DOHH2 (cell line): ENCODE data around the gene EIF4E2.

Experiments used
- H3F3A ChIP-seq: fragments of 200-600 bp; sonication (generic), shearing (Covaris generic); 2 replicates; pipeline ENCODE4 v1.6.0; 2016; ENCODE audit warnings: antibody characterized with exemption, mild to moderate bottlenecking; ENCODE audit not compliant: control insufficient read depth, insufficient read depth
- H3K27ac ChIP-seq: fragments of 200-600 bp; sonication (generic); 2 replicates; pipeline ENCODE4 v1.5.1; 2014; ENCODE audit warnings: low read depth, mild to moderate bottlenecking, low read length, moderate library complexity
- H3K27me3 ChIP-seq: fragments of 200-600 bp; sonication (generic); 2 replicates; pipeline ENCODE4 v1.6.1; 2014; ENCODE audit warnings: mild to moderate bottlenecking, low read length, mixed read lengths; ENCODE audit not compliant: control insufficient read depth
- H3K36me3 ChIP-seq: fragments of 200-600 bp; sonication (generic); 2 replicates; pipeline ENCODE4 v1.6.1; 2014; ENCODE audit warnings: mild to moderate bottlenecking, low read length, moderate library complexity, mixed read lengths; ENCODE audit not compliant: control insufficient read depth
- H3K4me1 ChIP-seq: fragments of 200-600 bp; sonication (generic); 2 replicates; pipeline ENCODE4 v1.6.1; 2014; ENCODE audit warnings: mild to moderate bottlenecking, low read length, mixed read lengths; ENCODE audit not compliant: control insufficient read depth
- H3K4me2 ChIP-seq: fragments of 200-600 bp; sonication (generic); 2 replicates; pipeline ENCODE4 v1.6.0; 2014; ENCODE audit warnings: mild to moderate bottlenecking, low read length, moderate library complexity
- H3K4me3 ChIP-seq: fragments of 200-600 bp; sonication (generic); 2 replicates; pipeline ENCODE4 v1.5.1; 2014; ENCODE audit warnings: mild to moderate bottlenecking, low read length, mixed read lengths
- H3K79me2 ChIP-seq: fragments of 200-600 bp; sonication (generic); 2 replicates; pipeline ENCODE4 v1.6.1; 2014; ENCODE audit warnings: mild to moderate bottlenecking, low read length, mixed read lengths; ENCODE audit not compliant: control insufficient read depth
- H3K9me2 ChIP-seq: fragments of 200-600 bp; sonication (generic); replicated peaks from 2 replicates; pipeline ENCODE4 v1.6.1; 2014; ENCODE audit warnings: mild to moderate bottlenecking, low read length, mixed read lengths; ENCODE audit not compliant: control insufficient read depth
- H3K9me3 ChIP-seq: fragments of 200-600 bp; sonication (generic); 2 replicates; pipeline ENCODE4 v1.6.1; 2014; ENCODE audit warnings: antibody characterized with exemption, low read length, mixed read lengths; ENCODE audit not compliant: control insufficient read depth, insufficient read depth
- H4K20me1 ChIP-seq: fragments of 200-600 bp; sonication (generic); 2 replicates; pipeline ENCODE4 v1.6.0; 2014; ENCODE audit warnings: low read depth, mild to moderate bottlenecking, antibody characterized with exemption, low read length, moderate library complexity; ENCODE audit not compliant: control insufficient read depth, insufficient read depth
- CTCF ChIP-seq: fragments of 200-600 bp; sonication (generic); IDR thresholded peaks from one replicate; pipeline ENCODE4 v1.5.1; 2014; ENCODE audit warnings: antibody characterized with exemption, mild to moderate bottlenecking, low read depth, low read length; ENCODE audit not compliant: poor library complexity, severe bottlenecking
- EZH2phosphoT487 ChIP-seq: fragments of 200-600 bp; sonication (generic); IDR thresholded peaks from 2 replicates; pipeline ENCODE4 v1.6.1; 2017; ENCODE audit warnings: borderline replicate concordance, mild to moderate bottlenecking, antibody characterized with exemption, low read length, moderate library complexity, mixed read lengths

EIF4E2 gene

GRCh38 chr2:232588680-232589585, 38.4 kb downstream of the EIF4E2 start:
- Histone ChIP-seq H3F3A (no peaks in the 10 kb centered on the region), H3K27me3 (no peaks in the 10 kb centered on the region), H3K4me3 (no peak overlapping the region), H3K9me2 (no peaks in the 10 kb centered on the region), H3K4me1 (no peaks in the 10 kb centered on the region), H4K20me1 (no peaks in the 10 kb centered on the region), H3K9me3 (no peaks in the 10 kb centered on the region), H3K79me2 (no peaks in the 10 kb centered on the region), H3K36me3 (no peaks in the 10 kb centered on the region), H3K4me2 (no peak overlapping the region), H3K27ac (no peak overlapping the region)
- TF ChIP-seq EZH2phosphoT487, result no peak
- no peak for TF ChIP-seq CTCF

- H3K4me3 ChIP-seq, result no peak overlapping the region
- no peaks in the 10 kb centered on the region for H3K36me3 ChIP-seq
- H3K27ac ChIP-seq, result no peak overlapping the region
- H3K27me3 ChIP-seq, result no peaks in the 10 kb centered on the region
- H3K9me3 ChIP-seq, result no peaks in the 10 kb centered on the region
- H3F3A ChIP-seq, result no peaks in the 10 kb centered on the region
- no peaks in the 10 kb centered on the region for H3K4me1 ChIP-seq
- H3K4me2 ChIP-seq, result no peak overlapping the region
- no peaks in the 10 kb centered on the region for H3K79me2 ChIP-seq
- no peaks in the 10 kb centered on the region for H4K20me1 ChIP-seq
- H3K9me2 ChIP-seq, result no peaks in the 10 kb centered on the region
- no peak for TF ChIP-seq EZH2phosphoT487
- no peak for TF ChIP-seq CTCF
Measured at GRCh38 chr2:232592772-232593395, 42.4 kb downstream of the EIF4E2 start.

GRCh38 chr2:232593982-232594381, 43.5 kb downstream of the EIF4E2 start:
- Histone ChIP-seq H3K27me3 (no peaks in the 10 kb centered on the region), H3K4me3 (no peak overlapping the region), H4K20me1 (no peaks in the 10 kb centered on the region), H3K79me2 (no peaks in the 10 kb centered on the region), H3K27ac (no peak overlapping the region), H3F3A (no peaks in the 10 kb centered on the region), H3K36me3 (no peaks in the 10 kb centered on the region), H3K9me3 (no peaks in the 10 kb centered on the region), H3K4me2 (no peak overlapping the region), H3K4me1 (no peaks in the 10 kb centered on the region), H3K9me2 (no peaks in the 10 kb centered on the region)
- TF ChIP-seq CTCF, result no peak
- no peak for TF ChIP-seq EZH2phosphoT487
